Right cardiac atrium (tissue), 5 donors: ENCODE results near the gene ASB7. TPM values are rescaled to one million over a fixed set of nuclear protein-coding genes. Genes with fewer than 3 reads are reported as not detected.
A peak's percentile ranks its signal among the peaks of the same experiment; 100 is the strongest.
"Not testable (repeated sequence)": the region's sequence is repeated elsewhere in the genome, so short reads cannot be mapped to it uniquely, and the experiment has no call there.

Source experiments
- ATAC-seq, 2 donors: fragments of 200-7000 bp; cut with Tn5 transposase; one replicate each; pipeline versions ENCODE4 v1.8.0 to v1.9.1; 2020; ENCODE audit warnings: moderate library complexity in 2 of 2, mild to moderate bottlenecking in 1 of 2
- DNase-seq, 3 donors: peaks; one replicate each; pipeline ENCODE4 v3.0.0-alpha.2; 2020
- H3K27ac ChIP-seq: one replicate; pipeline ENCODE4 v1.5.1; 2013; ENCODE audit warnings: mild to moderate bottlenecking, low read length, control low read depth, moderate library complexity
- H3K27me3 ChIP-seq: one replicate; pipeline ENCODE4 v1.6.1; 2013; ENCODE audit not compliant: control insufficient read depth, insufficient read depth
- H3K4me1 ChIP-seq: one replicate; pipeline ENCODE4 v1.6.1; 2013; ENCODE audit warnings: low read length; ENCODE audit not compliant: control insufficient read depth, insufficient read depth
- H3K4me3 ChIP-seq: one replicate; pipeline ENCODE4 v1.5.1; 2013; ENCODE audit warnings: low read length, control low read depth
- H3K9me3 ChIP-seq: one replicate; pipeline ENCODE4 v1.6.1; 2013; ENCODE audit warnings: low read length; ENCODE audit not compliant: control insufficient read depth
- WGBS: extraction: QIAGEN DNeasy Blood & Tissue Kit; methylation state at CpG from one replicate; pipeline ENCODE4 v1.1.7; 2013; 5-methylcytosine and 5-hydroxymethylcytosine counted together
- intact Hi-C, 4 donors: fragments of 100-400 bp; cut with DNase I; formaldehyde crosslinking; loops; one replicate each; pipeline versions ENCODE4 v1.11.0 to v1.14.0; 2022 to 2023
- polyA plus RNA-seq: library from polyadenylated mRNA; stranded (reverse); fragments of 200-250 nt; gene quantifications from one replicate; pipeline ENCODE4 v1.2.3, GENCODE V29; 2013
- total RNA-seq, 4 donors: library from RNA; stranded (reverse); fragmentation: NEBNext Ultra II Directional; extraction: Animal tissue kit (Norgen Biotek cat#: 25700); gene quantifications; one replicate each; pipeline ENCODE4 v1.2.1, GENCODE V29; 2021
- donor health status: healthy with polysubstance abuse.
- donor health status: DM: no; HTN: yes; CAD: no.
- donor health status: DM: no; HTN: no; CAD: no.
- donor health status: DM: no; HTN: yes; CAD: no; lungs with severe emphysema.
- donor health status: DM: yes; HTN: yes; CAD: no.

ASB7 gene
- total and polyA plus RNA-seq, 5 donors: 3.1 to 9.3 (median 7.5) TPM

DNA sequence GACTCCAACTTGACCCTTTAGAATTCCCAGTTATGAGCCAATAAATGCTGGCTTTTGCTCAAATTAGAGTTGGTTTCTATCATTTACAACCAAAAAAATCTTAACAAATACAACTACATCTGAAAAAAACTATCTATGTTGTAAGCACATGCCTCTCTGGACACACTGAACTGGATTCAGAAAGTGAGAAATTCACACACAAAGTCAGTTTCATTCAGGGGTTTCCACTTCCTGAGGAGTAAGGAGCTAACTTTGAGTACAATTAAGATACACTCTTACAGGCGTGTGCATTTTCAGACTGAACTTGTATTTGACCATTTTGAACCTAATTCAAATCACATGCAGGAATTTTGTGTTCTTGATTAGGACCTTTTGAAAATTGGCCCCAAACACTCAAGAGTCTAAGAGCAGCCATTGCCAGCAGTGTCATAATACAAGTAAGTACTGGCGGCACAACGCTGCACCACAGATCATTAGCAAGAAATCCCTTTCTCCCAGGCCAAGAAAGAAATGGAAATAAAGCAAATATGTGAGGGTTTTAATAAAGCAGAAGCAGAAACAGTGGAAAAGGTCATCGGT is 31.6 kb upstream of the ASB7 start:
- Histone ChIP-seq H3K27me3 (no peaks in the 10 kb centered on the region), H3K9me3 (no peaks in the 10 kb centered on the region), H3K4me1 (no peaks in the 10 kb centered on the region), H3K4me3 (no peak overlapping the region), H3K27ac (no peak overlapping the region)
- WGBS: 82% methylated on average over 4 of the region's 4 CpGs
- intact Hi-C loops: loop anchor here in 2 of 4 donors (5.0 kb wide), 2 partner anchors 219 to 224 kb away; no protein-coding TSS in a partner anchor
- DNase-seq (peak in 1 of 3 donors; percentile 52), ATAC-seq (peak in 1 of 2 donors; percentile 55)

GRCh38 chr15:100571592-100572167 is 30.7 kb upstream of the ASB7 start:
- Histone ChIP-seq H3K27me3 (no peaks in the 10 kb centered on the region), H3K27ac (no peak overlapping the region), H3K9me3 (no peaks in the 10 kb centered on the region), H3K4me1 (no peaks in the 10 kb centered on the region), H3K4me3 (no peak overlapping the region)
- intact Hi-C loops: loop anchor here in 2 of 4 donors (5.0 kb wide), 2 partner anchors 219 to 224 kb away; no protein-coding TSS in a partner anchor
- 83% methylated on average over 6 of the region's 6 CpGs for WGBS
- no peak for DNase-seq
- no peak for ATAC-seq

- ATAC-seq: no peak
- WGBS: 61% methylated on average over 4 of the region's 4 CpGs
- intact Hi-C loops: loop anchor here in 2 of 4 donors (5.0 kb wide), 2 partner anchors 220 to 225 kb away; no protein-coding TSS in a partner anchor
- Histone ChIP-seq H3K4me1 (no peaks in the 10 kb centered on the region), H3K9me3 (no peaks in the 10 kb centered on the region), H3K27me3 (no peaks in the 10 kb centered on the region), H3K27ac (no peak overlapping the region), H3K4me3 (no peak overlapping the region)
- no peak for DNase-seq
Observed at GRCh38 chr15:100572362-100572983, 29.9 kb upstream of the ASB7 start.

DNA sequence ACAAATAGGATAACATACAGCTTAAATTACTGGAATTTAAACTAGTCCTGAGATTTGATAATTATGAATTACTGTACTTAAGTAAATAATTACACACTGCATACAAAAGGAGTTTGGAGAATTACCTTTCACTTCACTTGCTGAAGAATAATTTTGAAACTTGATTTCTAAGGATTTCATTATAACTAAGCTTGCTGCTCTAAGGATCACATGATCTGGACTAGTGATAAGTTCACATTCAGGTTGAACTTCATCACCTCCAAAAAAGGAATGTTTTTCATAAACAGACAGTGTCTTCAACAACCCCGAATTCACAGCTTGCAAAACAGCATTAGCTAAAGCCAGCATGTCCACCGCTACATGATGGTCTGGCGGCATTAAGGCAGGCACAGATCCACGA is 28.9 kb upstream of the ASB7 start:
- H3K9me3 ChIP-seq: no peaks in the 10 kb centered on the region
- H3K27me3 ChIP-seq: no peaks in the 10 kb centered on the region
- DNase-seq (no peak), ATAC-seq (no peak)
- H3K4me3 ChIP-seq: no peak overlapping the region
- no peak overlapping the region for H3K27ac ChIP-seq
- H3K4me1 ChIP-seq: no peaks in the 10 kb centered on the region
- intact Hi-C loops: loop anchor here in 2 of 4 donors (5.0 kb wide), 2 partner anchors 221 to 226 kb away; no protein-coding TSS in a partner anchor
- WGBS: 91% methylated on average over 4 of the region's 4 CpGs

DNA sequence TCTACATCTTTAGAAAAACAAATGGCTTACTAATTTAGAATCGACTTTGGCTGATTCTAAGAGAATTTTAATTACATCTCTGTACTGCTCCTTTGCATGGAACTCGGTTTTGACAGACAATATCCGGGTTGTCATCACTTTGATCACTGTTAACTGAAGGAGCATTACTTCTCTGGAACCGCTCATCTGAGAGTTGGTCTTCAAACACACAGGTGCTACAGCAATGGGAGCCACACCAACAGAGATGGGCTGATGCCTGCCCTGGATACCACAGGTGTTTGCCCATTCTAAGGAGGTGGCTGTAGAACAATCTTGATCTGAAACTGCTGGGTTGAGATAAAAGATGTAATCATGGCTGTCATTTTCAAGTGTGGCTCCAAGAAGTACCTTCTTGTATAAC is 22.0 kb upstream of the ASB7 start:
- no peaks in the 10 kb centered on the region for H3K4me1 ChIP-seq
- no peak overlapping the region for H3K27ac ChIP-seq
- no peak overlapping the region for H3K4me3 ChIP-seq
- H3K9me3 ChIP-seq: no peaks in the 10 kb centered on the region
- no peaks in the 10 kb centered on the region for H3K27me3 ChIP-seq
- ATAC-seq: no peak
- no peak for DNase-seq
- 87% methylated on average over 4 of the region's 4 CpGs for WGBS
- intact Hi-C loops: no loop called here

- no peaks in the 10 kb centered on the region for H3K4me1 ChIP-seq
- no peaks in the 10 kb centered on the region for H3K27me3 ChIP-seq
- H3K27ac ChIP-seq: no peak overlapping the region
- ATAC-seq (no peak), DNase-seq (no peak)
- 97% methylated on average over 1 of the region's 1 CpG for WGBS
- H3K4me3 ChIP-seq: no peak overlapping the region
- intact Hi-C loops: no loop called here
- H3K9me3 ChIP-seq: no peaks in the 10 kb centered on the region
Observed at GRCh38 chr15:100588638-100589242, 13.6 kb upstream of the ASB7 start.

DNA sequence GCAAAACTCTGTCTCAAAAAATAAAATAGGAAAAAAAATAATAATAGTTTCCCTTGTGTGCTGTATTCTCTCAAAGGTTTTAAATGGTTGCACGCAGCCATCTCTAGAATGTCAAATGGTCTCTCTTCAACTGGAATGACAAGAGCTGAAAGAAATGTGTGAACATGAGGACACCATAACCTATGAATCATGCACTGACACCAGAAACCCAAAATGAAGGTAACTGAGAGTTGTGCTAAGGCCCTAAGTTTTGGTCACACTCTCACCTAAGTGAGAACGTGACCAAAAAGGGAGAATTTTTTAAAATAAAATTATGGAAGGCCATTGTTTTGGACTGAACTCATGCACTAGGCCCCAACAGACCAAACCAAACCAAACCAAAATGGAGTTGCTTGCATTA is 11.2 kb upstream of the ASB7 start:
- H3K27ac ChIP-seq, H3K27me3 ChIP-seq, DNase-seq, intact Hi-C loops, ATAC-seq, H3K4me1 ChIP-seq, H3K4me3 ChIP-seq, H3K9me3 ChIP-seq: not testable (repeated sequence)
- 98% methylated on average over 2 of the region's 2 CpGs for WGBS

- H3K9me3 ChIP-seq: no peaks in the 10 kb centered on the region
- 68% methylated on average over 2 of the region's 2 CpGs for WGBS
- no peak overlapping the region for H3K4me3 ChIP-seq
- H3K27me3 ChIP-seq: no peaks in the 10 kb centered on the region
- no peaks in the 10 kb centered on the region for H3K4me1 ChIP-seq
- ATAC-seq (no peak), DNase-seq (no peak)
- intact Hi-C loops: no loop called here
- H3K27ac ChIP-seq: no peak overlapping the region
Observed at GRCh38 chr15:100591835-100592234, 10.6 kb upstream of the ASB7 start.

- WGBS: 90% methylated on average over 3 of the region's 3 CpGs
- Histone ChIP-seq H3K27ac (no peak overlapping the region), H3K4me1 (no peaks in the 10 kb centered on the region), H3K4me3 (no peak overlapping the region), H3K27me3 (no peaks in the 10 kb centered on the region), H3K9me3 (no peaks in the 10 kb centered on the region)
- DNase-seq (no peak), ATAC-seq (no peak)
- intact Hi-C loops: no loop called here
Observed at GRCh38 chr15:100592898-100593297, 9.5 kb upstream of the ASB7 start.

DNA sequence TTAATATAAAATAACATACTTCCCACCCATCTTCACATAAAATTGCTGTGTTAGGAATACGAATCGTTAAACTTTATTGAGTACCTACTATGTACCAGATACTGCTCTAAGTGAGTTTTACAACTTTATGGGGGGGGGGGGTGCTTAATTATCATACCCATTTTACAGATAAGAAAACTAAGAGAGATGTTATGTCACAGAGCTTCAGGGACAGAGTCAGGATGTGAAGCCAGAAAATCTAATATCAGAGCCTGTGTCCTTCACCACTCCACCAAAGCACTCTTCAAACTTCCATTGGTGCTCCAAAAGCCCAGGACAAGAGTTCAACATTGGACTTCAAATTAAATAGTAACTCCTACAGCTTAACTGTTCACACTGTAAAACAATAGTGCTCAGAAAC is 9.0 kb upstream of the ASB7 start:
- no peak overlapping the region for H3K27ac ChIP-seq
- H3K4me1 ChIP-seq: no peaks in the 10 kb centered on the region
- intact Hi-C loops: no loop called here
- ATAC-seq (no peak), DNase-seq (no peak)
- over 99% methylated on average over 2 of the region's 2 CpGs for WGBS
- H3K27me3 ChIP-seq: no peaks in the 10 kb centered on the region
- H3K9me3 ChIP-seq: no peaks in the 10 kb centered on the region
- H3K4me3 ChIP-seq: no peak overlapping the region

- Histone ChIP-seq H3K9me3 (no peaks in the 10 kb centered on the region), H3K27me3 (no peaks in the 10 kb centered on the region), H3K4me1 (peaks cover 4% of the 10 kb centered on the region), H3K4me3 (no peak overlapping the region), H3K27ac (no peak overlapping the region)
- DNase-seq (no peak), ATAC-seq (no peak)
- 89% methylated on average over 3 of the region's 3 CpGs for WGBS
- intact Hi-C loops: no loop called here
Observed at GRCh38 chr15:100595964-100596363, 6.4 kb upstream of the ASB7 start.
